Neural cell (in vitro differentiated cells): ENCODE results near the gene CPNE4. TPM values are rescaled to one million over a fixed set of nuclear protein-coding genes. Genes with fewer than 3 reads are reported as not detected.

Experiments used
- H2AFZ ChIP-seq: fragments of 200-600, 300-800 bp; sonication (generic), shearing (Covaris generic); 2 replicates; pipeline ENCODE4 v1.6.0; 2014; ENCODE audit warnings: low read depth, mild to moderate bottlenecking, antibody characterized with exemption, low read length, moderate library complexity
- H3F3A ChIP-seq: fragments of 200-600 bp; shearing (Covaris generic); 2 replicates; pipeline ENCODE4 v1.6.1; 2016; ENCODE audit warnings: mild to moderate bottlenecking, moderate library complexity, mixed read lengths, antibody characterized with exemption, low read length; ENCODE audit not compliant: insufficient read depth, poor library complexity, severe bottlenecking
- H3K27ac ChIP-seq: fragments of 200-600, 300-800 bp; sonication (generic), shearing (Covaris generic); 2 replicates; pipeline ENCODE4 v1.5.1; 2014; ENCODE audit warnings: mild to moderate bottlenecking, low read length, moderate library complexity
- H3K27me3 ChIP-seq: fragments of 300-800, 200-600 bp; sonication (generic), shearing (Covaris generic); 2 replicates; pipeline ENCODE4 v1.6.0; 2014; ENCODE audit warnings: mild to moderate bottlenecking, low read depth, low read length, moderate library complexity; ENCODE audit not compliant: insufficient read depth
- H3K36me3 ChIP-seq: fragments of 300-800, 200-600 bp; sonication (generic), shearing (Covaris generic); 2 replicates; pipeline ENCODE4 v1.5.1; 2014; ENCODE audit warnings: mild to moderate bottlenecking, antibody characterized with exemption, low read length, moderate library complexity; ENCODE audit not compliant: insufficient read depth
- H3K4me2 ChIP-seq: fragments of 300-800, 200-600 bp; sonication (generic), shearing (Covaris generic); 2 replicates; pipeline ENCODE4 v1.6.0; 2014; ENCODE audit warnings: mild to moderate bottlenecking, low read length
- H3K4me3 ChIP-seq: fragments of 300-800, 200-600 bp; sonication (generic), shearing (Covaris generic); 2 replicates; pipeline ENCODE4 v1.5.1; 2014; ENCODE audit warnings: mild to moderate bottlenecking, low read length, moderate library complexity
- H3K79me2 ChIP-seq: fragments of 200-600 bp; shearing (Covaris generic); replicated peaks from 2 replicates; pipeline ENCODE4 v1.6.0; 2014; ENCODE audit warnings: mild to moderate bottlenecking, low read length, moderate library complexity; ENCODE audit not compliant: insufficient read depth
- H3K9ac ChIP-seq: fragments of 300-800, 200-600 bp; sonication (generic), shearing (Covaris generic); 2 replicates; pipeline ENCODE4 v1.6.1; 2016; ENCODE audit warnings: mild to moderate bottlenecking, low read length, mixed read lengths
- H3K9me2 ChIP-seq: fragments of 200-600 bp; shearing (Covaris generic); 2 replicates; pipeline ENCODE4 v1.6.1; 2016; ENCODE audit warnings: mild to moderate bottlenecking, low read length, mixed read lengths; ENCODE audit not compliant: insufficient read depth
- H3K9me3 ChIP-seq: fragments of 200-600, 300-800 bp; sonication (generic), shearing (Covaris generic); 2 replicates; pipeline ENCODE4 v1.6.1; 2016; ENCODE audit warnings: mild to moderate bottlenecking, mixed run types, low read length, moderate library complexity, mixed read lengths
- H4K20me1 ChIP-seq: fragments of 200-600 bp; shearing (Covaris generic); 2 replicates; pipeline ENCODE4 v1.6.1; 2016; ENCODE audit warnings: mild to moderate bottlenecking, mixed run types; ENCODE audit not compliant: insufficient read depth
- EP300 ChIP-seq: fragments of 450-650 bp; conservative IDR thresholded peaks from 2 replicates; pipeline ENCODE4 v1.6.1; 2014; ENCODE audit warnings: antibody characterized with exemption, mild to moderate bottlenecking, moderate library complexity; ENCODE audit not compliant: poor library complexity, severe bottlenecking
- EZH2 ChIP-seq: fragments of 200-600, 300-800 bp; shearing (Covaris generic), sonication (generic); IDR thresholded peaks from 2 replicates; pipeline ENCODE4 v1.6.1; 2014; ENCODE audit warnings: antibody characterized with exemption, low read length, borderline replicate concordance, mild to moderate bottlenecking; ENCODE audit not compliant: insufficient read depth, poor library complexity, severe bottlenecking
- MXI1 ChIP-seq: fragments of 450-650 bp; conservative IDR thresholded peaks from 2 replicates; pipeline ENCODE4 v1.6.1; 2014; ENCODE audit warnings: antibody characterized with exemption, mild to moderate bottlenecking; ENCODE audit not compliant: poor library complexity, severe bottlenecking
- POLR2AphosphoS5 ChIP-seq: IDR thresholded peaks from 2 replicates; pipeline ENCODE4 v1.6.1; 2012
- RAD21 ChIP-seq: fragments of 450-650 bp; conservative IDR thresholded peaks from 2 replicates; pipeline ENCODE4 v1.6.1; 2014; ENCODE audit warnings: antibody characterized with exemption, mild to moderate bottlenecking, moderate library complexity
- SMC3 ChIP-seq: fragments of 450-650 bp; conservative IDR thresholded peaks from 2 replicates; pipeline ENCODE4 v1.6.1; 2014; ENCODE audit warnings: antibody characterized with exemption, mild to moderate bottlenecking, moderate library complexity; ENCODE audit not compliant: poor library complexity
- TAF1 ChIP-seq: IDR thresholded peaks from 2 replicates; pipeline ENCODE4 v1.6.1; 2012; ENCODE audit warnings: low read depth
- polyA plus RNA-seq: library from polyadenylated mRNA; depleted of rRNA; stranded (reverse); fragments of >200 nt; gene quantifications from 2 replicates; pipeline ENCODE4 v1.2.3, GENCODE V29; 2014
- TF ChIP-seq, protein P1 (sequence below): IDR thresholded peaks from 2 replicates; pipeline ENCODE4 v1.6.1; 2012; ENCODE audit warnings: borderline replicate concordance
- TF ChIP-seq, protein P2 (sequence below): fragments of 450-650 bp; IDR thresholded peaks from 2 replicates; pipeline ENCODE4 v1.5.1; 2014; ENCODE audit warnings: antibody characterized with exemption, mild to moderate bottlenecking, moderate library complexity; ENCODE audit not compliant: poor library complexity, severe bottlenecking

The CPNE4 gene
- polyA plus RNA-seq, 1 donor from 2014 or later = 0.59 TPM

DNA sequence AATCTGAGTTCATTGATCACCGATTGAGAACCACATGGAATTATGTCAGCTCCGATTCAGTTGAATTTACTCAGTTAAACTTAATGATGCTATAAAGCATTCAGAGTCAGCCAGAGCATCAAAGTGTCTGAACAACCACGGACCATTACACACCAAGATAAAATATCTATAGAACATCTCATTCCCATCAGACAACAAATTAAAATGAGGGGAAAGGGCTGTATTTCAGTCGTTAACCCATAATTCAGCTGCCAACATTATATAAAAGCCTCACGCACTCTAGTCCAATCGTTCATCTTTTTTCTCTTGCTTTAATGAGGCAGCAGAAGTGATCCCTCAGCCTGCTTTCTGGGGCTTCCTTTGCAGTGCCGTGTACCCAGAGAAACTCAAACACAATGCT, 11.9 kb downstream of the CPNE4 start:
- Histone ChIP-seq H3K27me3 (no peaks in the 10 kb centered on the region), H4K20me1 (no peaks in the 10 kb centered on the region), H3K27ac (no peak overlapping the region), H3K36me3 (no peaks in the 10 kb centered on the region), H3K9me3 (no peaks in the 10 kb centered on the region), H3K4me2 (no peak overlapping the region), H3K79me2 (no peaks in the 10 kb centered on the region), H3K9ac (no peak overlapping the region), H2AFZ (no peak overlapping the region), H3F3A (no peaks in the 10 kb centered on the region), H3K4me3 (no peak overlapping the region), H3K9me2 (no peaks in the 10 kb centered on the region)
- TF ChIP-seq, protein P1, sequence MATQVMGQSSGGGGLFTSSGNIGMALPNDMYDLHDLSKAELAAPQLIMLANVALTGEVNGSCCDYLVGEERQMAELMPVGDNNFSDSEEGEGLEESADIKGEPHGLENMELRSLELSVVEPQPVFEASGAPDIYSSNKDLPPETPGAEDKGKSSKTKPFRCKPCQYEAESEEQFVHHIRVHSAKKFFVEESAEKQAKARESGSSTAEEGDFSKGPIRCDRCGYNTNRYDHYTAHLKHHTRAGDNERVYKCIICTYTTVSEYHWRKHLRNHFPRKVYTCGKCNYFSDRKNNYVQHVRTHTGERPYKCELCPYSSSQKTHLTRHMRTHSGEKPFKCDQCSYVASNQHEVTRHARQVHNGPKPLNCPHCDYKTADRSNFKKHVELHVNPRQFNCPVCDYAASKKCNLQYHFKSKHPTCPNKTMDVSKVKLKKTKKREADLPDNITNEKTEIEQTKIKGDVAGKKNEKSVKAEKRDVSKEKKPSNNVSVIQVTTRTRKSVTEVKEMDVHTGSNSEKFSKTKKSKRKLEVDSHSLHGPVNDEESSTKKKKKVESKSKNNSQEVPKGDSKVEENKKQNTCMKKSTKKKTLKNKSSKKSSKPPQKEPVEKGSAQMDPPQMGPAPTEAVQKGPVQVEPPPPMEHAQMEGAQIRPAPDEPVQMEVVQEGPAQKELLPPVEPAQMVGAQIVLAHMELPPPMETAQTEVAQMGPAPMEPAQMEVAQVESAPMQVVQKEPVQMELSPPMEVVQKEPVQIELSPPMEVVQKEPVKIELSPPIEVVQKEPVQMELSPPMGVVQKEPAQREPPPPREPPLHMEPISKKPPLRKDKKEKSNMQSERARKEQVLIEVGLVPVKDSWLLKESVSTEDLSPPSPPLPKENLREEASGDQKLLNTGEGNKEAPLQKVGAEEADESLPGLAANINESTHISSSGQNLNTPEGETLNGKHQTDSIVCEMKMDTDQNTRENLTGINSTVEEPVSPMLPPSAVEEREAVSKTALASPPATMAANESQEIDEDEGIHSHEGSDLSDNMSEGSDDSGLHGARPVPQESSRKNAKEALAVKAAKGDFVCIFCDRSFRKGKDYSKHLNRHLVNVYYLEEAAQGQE = no peak
- no peak for TF ChIP-seq RAD21
- no peak for TF ChIP-seq MXI1
- no peak for TF ChIP-seq EZH2
- TF ChIP-seq POLR2AphosphoS5 = no peak
- TF ChIP-seq SMC3 = no peak
- no peak for TF ChIP-seq EP300
- no peak for TF ChIP-seq TAF1
- TF ChIP-seq, protein P2, sequence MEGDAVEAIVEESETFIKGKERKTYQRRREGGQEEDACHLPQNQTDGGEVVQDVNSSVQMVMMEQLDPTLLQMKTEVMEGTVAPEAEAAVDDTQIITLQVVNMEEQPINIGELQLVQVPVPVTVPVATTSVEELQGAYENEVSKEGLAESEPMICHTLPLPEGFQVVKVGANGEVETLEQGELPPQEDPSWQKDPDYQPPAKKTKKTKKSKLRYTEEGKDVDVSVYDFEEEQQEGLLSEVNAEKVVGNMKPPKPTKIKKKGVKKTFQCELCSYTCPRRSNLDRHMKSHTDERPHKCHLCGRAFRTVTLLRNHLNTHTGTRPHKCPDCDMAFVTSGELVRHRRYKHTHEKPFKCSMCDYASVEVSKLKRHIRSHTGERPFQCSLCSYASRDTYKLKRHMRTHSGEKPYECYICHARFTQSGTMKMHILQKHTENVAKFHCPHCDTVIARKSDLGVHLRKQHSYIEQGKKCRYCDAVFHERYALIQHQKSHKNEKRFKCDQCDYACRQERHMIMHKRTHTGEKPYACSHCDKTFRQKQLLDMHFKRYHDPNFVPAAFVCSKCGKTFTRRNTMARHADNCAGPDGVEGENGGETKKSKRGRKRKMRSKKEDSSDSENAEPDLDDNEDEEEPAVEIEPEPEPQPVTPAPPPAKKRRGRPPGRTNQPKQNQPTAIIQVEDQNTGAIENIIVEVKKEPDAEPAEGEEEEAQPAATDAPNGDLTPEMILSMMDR = no peak

DNA sequence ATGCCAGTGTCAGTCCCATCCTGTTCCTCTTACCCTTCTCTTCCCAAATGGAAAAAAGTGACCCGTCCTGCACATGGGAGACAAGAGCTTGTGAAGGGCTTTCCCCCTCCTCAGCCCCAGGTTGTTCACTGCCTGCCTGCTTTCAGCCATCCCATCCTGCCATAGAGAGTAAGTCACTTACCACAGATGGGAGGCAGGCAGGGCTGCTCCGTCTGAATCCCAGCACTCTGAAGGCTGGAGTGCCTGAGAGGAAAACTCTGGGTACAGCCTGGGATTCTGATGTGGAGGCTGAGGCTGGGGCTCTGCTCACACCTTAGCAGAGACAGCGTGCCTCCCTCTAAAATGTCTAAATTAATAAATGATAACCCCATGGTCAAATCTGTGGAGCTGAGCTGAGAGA, 14.8 kb downstream of the CPNE4 start:
- H4K20me1 ChIP-seq = no peaks in the 10 kb centered on the region
- no peaks in the 10 kb centered on the region for H3K9me2 ChIP-seq
- no peaks in the 10 kb centered on the region for H3K9me3 ChIP-seq
- H3K36me3 ChIP-seq = no peaks in the 10 kb centered on the region
- H3K27ac ChIP-seq = no peak overlapping the region
- TF ChIP-seq, protein P1 = no peak
- TF ChIP-seq MXI1 = no peak
- TF ChIP-seq EZH2 = no peak
- TF ChIP-seq, protein P2 = no peak
- TF ChIP-seq TAF1 = no peak
- no peaks in the 10 kb centered on the region for H3K27me3 ChIP-seq
- H3K79me2 ChIP-seq = no peaks in the 10 kb centered on the region
- H2AFZ ChIP-seq = no peak overlapping the region
- no peak overlapping the region for H3K4me3 ChIP-seq
- no peak overlapping the region for H3K9ac ChIP-seq
- H3K4me2 ChIP-seq = no peak overlapping the region
- no peaks in the 10 kb centered on the region for H3F3A ChIP-seq
